GM12878 (cell line): ENCODE measurements around the gene PGAM1. TPM values are rescaled to one million over a fixed set of nuclear protein-coding genes. Genes with fewer than 3 reads are reported as not detected.

Experiments
- ATAC-seq: fragments of 200-7000 bp; cut with Tn5 transposase; 3 replicates; pipeline ENCODE4 v1.9.1; 2020; ENCODE audit warnings: mild to moderate bottlenecking, moderate library complexity
- BruUV-seq: library from RNA; stranded (reverse); fragments of 400-500 nt; replicated peaks from 2 replicates; lab custom pipeline; 2021; lab: Mats Ljungman, UMichigan
- CTCF ChIA-PET: fragments of 300-600 bp; sonication (Branson Sonifier 250); formaldehyde crosslinking; extraction: SDS; loops from one replicate; lab custom pipeline; 2021; ENCODE audit warnings: inconsistent platforms; lab: Yijun Ruan, JAX
- POLR2A ChIA-PET: fragments of 350-600 bp; formaldehyde crosslinking; extraction: SDS; loops from one replicate; lab custom pipeline; 2021; ENCODE audit warnings: inconsistent platforms; lab: Charles Lee
- RAD21 ChIA-PET: fragments of 300-600 bp; sonication (Branson Sonifier 250); formaldehyde crosslinking; loops from one replicate; lab custom pipeline; 2023; ENCODE audit warnings: antibody characterized with exemption; ENCODE audit not compliant: unreplicated experiment; lab: Charles Lee
- SMC1A ChIA-PET: fragments of 300-600 bp; sonication (Branson Sonifier 250); formaldehyde crosslinking; loops from one replicate; lab custom pipeline; 2023; ENCODE audit not compliant: unreplicated experiment, uncharacterized antibody; lab: Charles Lee
- DNase-seq: peaks from one replicate; pipeline ENCODE4 v3.0.0-alpha.2; 2011; ENCODE audit warnings: low read depth, low spot score
- FAIRE-seq: peaks from 3 replicates; lab custom pipeline; 2011; peaks lifted over from hg19 to GRCh38; lab: Jason Lieb, UNC
- H2AFZ ChIP-seq: 2 replicates; pipeline ENCODE4 v1.6.0; 2011; ENCODE audit warnings: low read depth, low read length, control low read depth; ENCODE audit not compliant: control insufficient read depth
- H3K27ac ChIP-seq: 2 replicates; pipeline ENCODE4 v1.5.1; 2011; ENCODE audit warnings: control low read depth; ENCODE audit not compliant: control insufficient read depth, insufficient read depth
- H3K27me3 ChIP-seq, 2 experiments: replicated peaks in 1 of 2; 2 replicates each; pipeline versions ENCODE4 v1.6.0 to v1.6.1; 2011; ENCODE audit warnings: low read length in 1 of 2; ENCODE audit not compliant: control insufficient read depth in 2 of 2, insufficient read depth in 2 of 2
- H3K36me3 ChIP-seq, 2 experiments: 2 replicates each; pipeline ENCODE4 v1.5.1; 2011; ENCODE audit warnings: low read length in 1 of 2; ENCODE audit not compliant: control insufficient read depth in 2 of 2, insufficient read depth in 2 of 2
- H3K4me1 ChIP-seq: 2 replicates; pipeline ENCODE4 v1.6.1; 2011; ENCODE audit warnings: mild to moderate bottlenecking, low read length, moderate library complexity, mixed read lengths; ENCODE audit not compliant: control insufficient read depth, insufficient read depth
- H3K4me2 ChIP-seq: 2 replicates; pipeline ENCODE4 v1.6.0; 2011; ENCODE audit warnings: control low read depth; ENCODE audit not compliant: control insufficient read depth, insufficient read depth
- H3K4me3 ChIP-seq: fragments of 200-600 bp; sonication (generic); 2 replicates; pipeline ENCODE4 v1.5.1; 2016
- H3K79me2 ChIP-seq: 2 replicates; pipeline ENCODE4 v1.6.0; 2011; ENCODE audit warnings: low read length; ENCODE audit not compliant: control insufficient read depth, insufficient read depth
- H3K9ac ChIP-seq: 2 replicates; pipeline ENCODE4 v1.8.0; 2011; ENCODE audit warnings: low read length, control low read depth, mixed read lengths; ENCODE audit not compliant: control insufficient read depth, insufficient read depth
- H3K9me3 ChIP-seq: replicated peaks from 3 replicates; pipeline ENCODE4 v1.5.1; 2011; ENCODE audit warnings: mild to moderate bottlenecking, low read length; ENCODE audit not compliant: control insufficient read depth, insufficient read depth
- H4K20me1 ChIP-seq: 2 replicates; pipeline ENCODE4 v1.6.0; 2011; ENCODE audit not compliant: control insufficient read depth, insufficient read depth
- ATF2 ChIP-seq: IDR thresholded peaks from 2 replicates; pipeline ENCODE4 v1.6.1; 2012; ENCODE audit warnings: low read length, inconsistent platforms
- BCLAF1 ChIP-seq: fragments of 450-650 bp; IDR thresholded peaks from 2 replicates; pipeline ENCODE4 v1.6.1; 2017; ENCODE audit warnings: antibody characterized with exemption, mild to moderate bottlenecking, moderate library complexity
- CHD4 ChIP-seq: fragments of 200-600 bp; sonication (generic); IDR thresholded peaks from 2 replicates; pipeline ENCODE4 v1.6.1; 2016; ENCODE audit warnings: mild to moderate bottlenecking
- EED ChIP-seq: sonication (generic); IDR thresholded peaks from 2 replicates; pipeline ENCODE4 v1.6.1; 2016; ENCODE audit warnings: antibody characterized with exemption, low read depth
- EP300 ChIP-seq, 2 experiments: fragments of 150-350 bp in 1 of 2; IDR thresholded peaks; 2 replicates each; pipeline ENCODE4 v1.6.1; 2011 to 2012; ENCODE audit warnings: low read depth in 2 of 2, low read length in 2 of 2, borderline replicate concordance in 1 of 2, improper control_type of control experiment in 1 of 2, inconsistent platforms in 1 of 2; ENCODE audit not compliant: control insufficient read depth in 1 of 2
- EZH2 ChIP-seq: IDR thresholded peaks from 2 replicates; pipeline ENCODE4 v1.6.1; 2012; ENCODE audit warnings: low read depth, mild to moderate bottlenecking, control low read depth, inconsistent platforms, low read length, borderline replicate concordance; ENCODE audit not compliant: control insufficient read depth
- MLLT1 ChIP-seq: fragments of 450-650 bp; IDR thresholded peaks from 2 replicates; pipeline ENCODE4 v1.6.1; 2016; ENCODE audit warnings: mild to moderate bottlenecking
- POLR2A ChIP-seq: IDR thresholded peaks from 2 replicates; pipeline ENCODE4 v1.6.1; 2011; ENCODE audit warnings: low read depth, mild to moderate bottlenecking, low read length
- PRDM15 ChIP-seq: fragments of 450-650 bp; formaldehyde crosslinking; IDR thresholded peaks from 2 replicates; pipeline ENCODE4 v1.4.0; 2020; ENCODE audit warnings: mild to moderate bottlenecking, moderate library complexity
- RAD51 ChIP-seq: fragments of 450-650 bp; IDR thresholded peaks from 2 replicates; pipeline ENCODE4 v1.6.1; 2016; ENCODE audit warnings: moderate library complexity, mild to moderate bottlenecking, inconsistent platforms
- SMARCA5 ChIP-seq: fragments of 450-650 bp; IDR thresholded peaks from 2 replicates; pipeline ENCODE4 v1.6.1; 2017; ENCODE audit warnings: mild to moderate bottlenecking
- SRF ChIP-seq, 2 experiments: IDR thresholded peaks; 2 replicates each; pipeline ENCODE4 v1.6.1; 2011; ENCODE audit warnings: low read depth in 2 of 2, low read length in 2 of 2, mild to moderate bottlenecking in 1 of 2, moderate library complexity in 1 of 2
- WGBS: methylation state at CpG from one replicate; pipeline ENCODE4 v1.1.6; 2016; ENCODE audit warnings: low lambda C conversion rate; ENCODE audit not compliant: insufficient replicate concordance, insufficient coverage; ENCODE audit errors: missing lambda C conversion rate; 5-methylcytosine and 5-hydroxymethylcytosine counted together
- in situ Hi-C: fragments of 300-500 bp; cut with MboI; formaldehyde crosslinking; loops from 9 replicates; pipeline ENCODE4 v1.14.3; 2018; ENCODE audit warnings: mixed read lengths
- intact Hi-C: fragments of 100-400 bp; cut with micrococcal nuclease; formaldehyde crosslinking; loops from one replicate; pipeline ENCODE4 v1.14.2; 2022; ENCODE audit not compliant: unreplicated experiment
- polyA plus RNA-seq, 11 experiments: library from polyadenylated mRNA; depleted of rRNA in 4 of 11; unstranded in 6 of 11; stranded (reverse) in 5 of 11; fragments of >200 nt; fragmentation: Nextera tagmentation in 4 of 11; fragmentation: Illumina TruSeq in 1 of 11; extraction: Ambion mirVana in 4 of 11; extraction: Trizol in 1 of 11; gene quantifications; 1 replicate in 1 of 11; 2 replicates in 10 of 11; pipeline versions ENCODE4 v1.2.1 to v1.2.3, GENCODE V29; 2011 to 2016; ENCODE audit warnings: inconsistent platforms in 2 of 11, missing spikeins in 2 of 11, low read depth in 1 of 11
- total RNA-seq, 4 experiments: library from RNA; depleted of rRNA in 3 of 4; stranded (reverse); fragments of >200 nt in 3 of 4; fragmentation: Illumina TruSeq in 1 of 4; extraction: Trizol in 1 of 4; gene quantifications; 2 replicates each; pipeline versions ENCODE4 v1.2.1 to v1.2.3, GENCODE V29; 2013 to 2021

Gene PGAM1
- total and polyA plus RNA-seq, 10 of the 15 experiments (the other 5 are each of a cell fraction or from before 2014, with no cell fraction given): 115 to 1,362 (median 744) TPM

GRCh38 chr10:97466755-97467154 lies 40.8 kb downstream of the PGAM1 start (continued):
- no peak for TF ChIP-seq PRDM15 (CRISPR knock-in tag)
- no peak for TF ChIP-seq EZH2
- no peak for TF ChIP-seq RAD51
- TF ChIP-seq EP300 (IDR thresholded peaks at IDR 0.05; ENCODE audit: borderline replicate concordance in 1 of 2, control insufficient read depth in 1 of 2, low read depth in 2 of 2, low read length in 2 of 2): no peak
- no peak for TF ChIP-seq SRF (IDR thresholded peaks at IDR 0.05; ENCODE audit: low read depth in 2 of 2, low read length in 2 of 2)

GRCh38 chr10:97468162-97468561 lies 42.2 kb downstream of the PGAM1 start:
- intact Hi-C loops: no loop called here
- H3K9me3 ChIP-seq: no peaks in the 10 kb centered on the region
- no peak overlapping the region for H3K27ac ChIP-seq
- no TSS peak for BruUV-seq
- H4K20me1 ChIP-seq: no peaks in the 10 kb centered on the region
- SMC1A ChIA-PET: interaction anchor here (1.3 kb wide), 1 partner anchor 144 kb away, joined by 3 read pairs; no protein-coding TSS in a partner anchor
- in situ Hi-C loops: no loop called here
- H3K36me3 ChIP-seq: peaks cover 19 to 35% of the 10 kb centered on the region in 2 experiments
- no peak overlapping the region for H3K4me3 ChIP-seq
- H2AFZ ChIP-seq: no peak overlapping the region
- no peaks in the 10 kb centered on the region for H3K4me1 ChIP-seq
- CTCF ChIA-PET: interaction anchor here (0.6 to 5.7 kb wide), 4 partner anchors 11 to 701 kb away, joined by 3 to 34 read pairs (median 10); no protein-coding TSS in a partner anchor
- DNase-seq (peak; percentile 7), FAIRE-seq (no peak), ATAC-seq (peak; percentile 47; the same call in 2 of the 3 replicates)
- H3K9ac ChIP-seq: no peak overlapping the region
- no peaks in the 10 kb centered on the region for H3K79me2 ChIP-seq
- RAD21 ChIA-PET: no interaction called here
- 86% methylated on average over 3 of the region's 3 CpGs for WGBS
- no peak overlapping the region for H3K4me2 ChIP-seq
- no peaks in the 10 kb centered on the region for H3K27me3 ChIP-seq
- POLR2A ChIA-PET: interaction anchor here (0.6 kb wide), 1 partner anchor 19 kb away, joined by 3 read pairs; no protein-coding TSS in a partner anchor
- TF ChIP-seq SMARCA5 (no peak), BCLAF1 (no peak), POLR2A (0 out of 2 replicates have a peak, but pooled peaks have one; percentile 16), EED (no peak), ATF2 (no peak), CHD4 (no peak), MLLT1 (no peak)
